Measurements from ENCODE around the gene ATP2A2. TPM values are rescaled to one million over a fixed set of nuclear protein-coding genes. Genes with fewer than 3 reads are reported as not detected.
"Not testable (repeated sequence)": the region's sequence is repeated elsewhere in the genome, so short reads cannot be mapped to it uniquely, and the experiment has no call there.

ATP2A2 gene
- total and polyA plus RNA-seq, 3 experiments from 2014 or later = 4.8 to 199 (median 199) TPM

DNA sequence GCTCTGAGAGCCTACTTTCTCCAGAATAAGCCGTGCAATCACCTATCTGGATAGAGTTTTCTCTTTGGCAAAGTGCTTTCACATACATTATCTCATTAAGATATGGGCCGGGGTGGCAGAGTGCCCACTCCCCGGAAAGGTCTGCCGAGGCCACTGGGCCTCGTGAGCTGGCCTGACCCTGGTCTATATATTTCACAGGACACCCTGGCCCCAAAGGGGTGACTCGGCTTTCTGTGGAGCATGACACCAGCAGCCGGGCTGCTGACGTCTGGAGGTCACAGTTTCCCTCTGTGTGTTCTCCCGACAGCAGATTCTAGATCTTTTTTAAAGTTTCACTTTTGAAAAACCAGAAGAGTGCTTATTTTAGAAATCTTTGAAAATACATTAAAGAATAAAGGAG lies 27.9 kb upstream of the ATP2A2 start:
- Histone ChIP-seq H3K36me3 (ENCODE audit: insufficient read depth, low read length) (no peaks in the 10 kb centered on the region), H3K4me1 (ENCODE audit: insufficient read depth, low read length) (no peaks in the 10 kb centered on the region), H3K27me3 (ENCODE audit: insufficient read depth, low read length, poor library complexity, severe bottlenecking) (no peaks in the 10 kb centered on the region), H3K4me3 (ENCODE audit: low read length) (no peak overlapping the region), H3K9me3 (ENCODE audit: low read length) (no peaks in the 10 kb centered on the region), H3K27ac (ENCODE audit: low read depth, low read length) (no peak overlapping the region)
- Mint-ChIP-seq H3K27me3 (peaks cover 3 to 7% of the 10 kb centered on the region in 2 donors), H3K27ac (no peak overlapping the region), H3K4me1 (no peaks in the 10 kb centered on the region), H3K36me3 (no peaks in the 10 kb centered on the region), H3K9me3 (no peaks in the 10 kb centered on the region), H3K4me3 (no peak overlapping the region)
- CTCF ChIA-PET = no interaction called here
- no peak for DNase-seq
- POLR2A ChIA-PET = no interaction called here

DNA sequence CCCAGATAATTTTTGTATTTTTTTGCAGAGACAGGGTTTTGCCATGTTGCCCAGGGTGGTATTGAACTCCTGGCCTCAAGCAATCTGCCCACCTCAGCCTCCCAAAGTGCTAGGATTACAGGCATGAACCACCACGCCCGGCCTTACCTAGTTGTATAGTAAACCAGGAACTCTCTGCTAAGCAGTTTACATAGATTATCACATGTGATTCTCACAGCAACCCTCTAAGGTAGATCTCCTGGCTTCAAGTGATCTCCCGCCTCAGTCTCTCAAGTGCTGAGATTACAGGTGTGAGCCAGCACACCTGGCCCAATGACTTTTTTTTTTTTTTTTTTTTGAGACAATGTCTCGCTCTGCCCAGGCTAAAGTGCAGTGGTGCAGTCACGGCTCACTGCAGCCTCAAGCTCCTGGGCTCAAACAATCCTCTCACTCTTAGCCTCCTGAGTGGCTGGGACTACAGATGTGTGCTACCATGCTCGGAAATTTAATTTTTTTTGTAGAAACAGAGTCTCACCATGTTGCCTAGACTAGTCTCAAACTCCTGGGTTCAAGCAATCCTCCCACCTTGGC lies 26.0 kb upstream of the ATP2A2 start:
- Histone ChIP-seq H3K27ac (ENCODE audit: low read depth, low read length) (no peak overlapping the region), H3K27me3 (ENCODE audit: insufficient read depth, low read length, poor library complexity, severe bottlenecking) (no peaks in the 10 kb centered on the region), H3K9me3 (ENCODE audit: low read length) (no peaks in the 10 kb centered on the region), H3K4me3 (ENCODE audit: low read length) (no peak overlapping the region), H3K36me3 (ENCODE audit: insufficient read depth, low read length) (no peaks in the 10 kb centered on the region), H3K4me1 (ENCODE audit: insufficient read depth, low read length) (no peaks in the 10 kb centered on the region)
- H3K27ac Mint-ChIP-seq = no peak overlapping the region
- no peaks in the 10 kb centered on the region for H3K36me3 Mint-ChIP-seq
- DNase-seq = no peak
- no peak overlapping the region for H3K4me3 Mint-ChIP-seq
- no peaks in the 10 kb centered on the region for H3K4me1 Mint-ChIP-seq
- ChIA-PET POLR2A (no interaction called here), CTCF (no interaction called here)
- peaks cover 3 to 7% of the 10 kb centered on the region in 2 donors for H3K27me3 Mint-ChIP-seq
- H3K9me3 Mint-ChIP-seq = no peaks in the 10 kb centered on the region

DNA sequence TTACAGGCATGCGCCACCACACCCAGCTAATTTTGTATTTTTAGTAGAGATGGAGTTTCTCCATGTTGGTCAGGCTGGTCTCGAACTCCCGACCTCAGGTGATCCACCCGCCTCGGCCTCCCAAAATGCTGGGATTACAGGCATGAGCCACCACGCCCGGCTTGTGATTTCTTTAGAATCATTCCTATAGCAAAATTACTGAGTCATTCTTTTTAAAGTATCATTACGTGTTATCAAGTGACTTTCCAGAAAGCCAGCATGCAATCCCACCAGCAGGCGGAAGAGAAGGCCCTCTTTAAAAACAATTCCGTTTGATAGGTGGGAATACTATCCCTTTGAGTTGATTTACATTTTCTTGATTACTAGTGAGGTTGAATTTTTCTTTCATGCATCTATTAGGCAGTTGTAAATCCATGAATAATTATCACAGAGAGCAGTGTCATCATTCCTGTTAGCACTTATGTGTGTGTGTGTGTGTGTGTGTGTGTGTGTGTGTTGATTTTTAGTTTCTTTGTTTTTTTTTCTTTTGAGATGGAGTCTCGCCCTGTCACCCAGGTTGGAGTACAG lies 25.1 kb upstream of the ATP2A2 start:
- POLR2A ChIA-PET = interaction anchor here (0.7 kb wide), 1 partner anchor 119 kb away, joined by 5 read pairs; no protein-coding TSS in a partner anchor
- H3K4me1 ChIP-seq (ENCODE audit: insufficient read depth, low read length); H3K27me3 ChIP-seq (ENCODE audit: insufficient read depth, low read length, poor library complexity, severe bottlenecking); CTCF ChIA-PET; DNase-seq; H3K27me3 Mint-ChIP-seq; H3K9me3 ChIP-seq (ENCODE audit: low read length); H3K36me3 Mint-ChIP-seq; H3K9me3 Mint-ChIP-seq; H3K36me3 ChIP-seq (ENCODE audit: insufficient read depth, low read length); H3K4me1 Mint-ChIP-seq; H3K4me3 ChIP-seq (ENCODE audit: low read length); H3K27ac ChIP-seq (ENCODE audit: low read depth, low read length); H3K4me3 Mint-ChIP-seq: not testable (repeated sequence)
- peak overlapping the region in 1 of 8 donors; percentile 78 for H3K27ac Mint-ChIP-seq

DNA sequence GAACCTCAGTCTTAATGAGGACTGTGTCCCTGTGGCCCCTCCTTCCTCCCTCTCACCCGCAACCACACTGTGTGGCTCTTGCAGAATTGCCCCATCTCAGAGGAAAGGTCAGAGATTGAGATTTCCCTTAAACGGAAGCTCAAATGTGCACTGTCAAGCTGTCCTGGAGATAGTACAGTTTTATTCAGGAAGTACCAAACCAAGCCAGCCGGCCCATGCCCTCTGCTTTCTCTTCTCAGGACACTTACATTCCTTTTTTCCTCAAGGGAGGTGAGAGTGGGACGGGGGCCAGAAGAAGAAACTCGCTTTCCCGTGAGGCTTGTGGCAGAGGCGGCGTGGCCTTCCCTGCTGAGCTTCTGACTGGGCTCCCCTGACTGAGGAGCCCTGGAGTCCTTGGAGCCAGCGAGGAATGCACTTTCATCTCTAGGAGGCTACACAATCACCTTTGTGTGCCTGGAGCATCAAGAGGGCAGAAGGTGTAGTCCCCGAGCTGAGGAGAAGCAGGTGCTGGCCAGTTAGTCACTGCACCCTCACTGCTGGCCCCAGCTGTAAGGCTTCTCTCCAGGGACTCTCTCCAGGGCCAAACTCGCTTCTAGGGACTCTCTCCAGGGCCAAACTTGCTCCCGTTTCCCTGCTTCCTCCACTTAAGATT lies 24.1 kb upstream of the ATP2A2 start:
- ChIA-PET CTCF (no interaction called here), POLR2A (interaction anchor here (0.7 kb wide), 1 partner anchor 118 kb away, joined by 5 read pairs; no protein-coding TSS in a partner anchor)
- Mint-ChIP-seq H3K27ac (no peak overlapping the region), H3K4me3 (no peak overlapping the region), H3K9me3 (no peaks in the 10 kb centered on the region), H3K36me3 (no peaks in the 10 kb centered on the region), H3K27me3 (peaks cover 3 to 7% of the 10 kb centered on the region in 2 donors), H3K4me1 (no peaks in the 10 kb centered on the region)
- H3K27me3 ChIP-seq (ENCODE audit: insufficient read depth, low read length, poor library complexity, severe bottlenecking) = no peaks in the 10 kb centered on the region
- H3K27ac ChIP-seq (ENCODE audit: low read depth, low read length) = no peak overlapping the region
- no peak overlapping the region for H3K4me3 ChIP-seq (ENCODE audit: low read length)
- no peaks in the 10 kb centered on the region for H3K4me1 ChIP-seq (ENCODE audit: insufficient read depth, low read length)
- H3K36me3 ChIP-seq (ENCODE audit: insufficient read depth, low read length) = no peaks in the 10 kb centered on the region
- H3K9me3 ChIP-seq (ENCODE audit: low read length) = no peaks in the 10 kb centered on the region
- no peak for DNase-seq

DNA sequence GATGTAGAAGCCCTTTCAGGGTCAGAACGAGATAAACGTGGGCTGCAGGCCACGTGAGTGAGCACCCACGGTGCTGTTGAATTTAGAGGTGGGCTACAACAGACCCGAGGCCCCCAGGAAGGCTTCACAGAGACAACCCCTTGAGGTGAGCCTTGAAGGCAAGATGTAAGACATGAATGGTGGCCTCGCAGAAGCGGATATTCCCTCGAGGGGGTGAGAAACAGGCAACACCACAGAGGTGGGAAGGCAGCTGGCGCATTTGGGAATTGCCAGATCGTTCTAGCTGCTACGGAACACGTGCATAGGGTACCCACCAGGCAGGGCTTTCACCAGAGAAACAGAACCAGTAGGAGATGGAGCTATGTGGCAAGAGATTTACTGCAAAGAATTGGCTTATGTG lies 22.6 kb upstream of the ATP2A2 start:
- DNase-seq = no peak
- no peaks in the 10 kb centered on the region for H3K9me3 Mint-ChIP-seq
- H3K27ac Mint-ChIP-seq = no peak overlapping the region
- Histone ChIP-seq H3K27ac (ENCODE audit: low read depth, low read length) (no peak overlapping the region), H3K4me1 (ENCODE audit: insufficient read depth, low read length) (no peaks in the 10 kb centered on the region), H3K9me3 (ENCODE audit: low read length) (no peaks in the 10 kb centered on the region), H3K4me3 (ENCODE audit: low read length) (no peak overlapping the region), H3K27me3 (ENCODE audit: insufficient read depth, low read length, poor library complexity, severe bottlenecking) (no peaks in the 10 kb centered on the region), H3K36me3 (ENCODE audit: insufficient read depth, low read length) (no peaks in the 10 kb centered on the region)
- H3K4me1 Mint-ChIP-seq = no peaks in the 10 kb centered on the region
- no peaks in the 10 kb centered on the region for H3K36me3 Mint-ChIP-seq
- CTCF ChIA-PET = no interaction called here
- H3K4me3 Mint-ChIP-seq = no peak overlapping the region
- H3K27me3 Mint-ChIP-seq = peaks cover 3 to 7% of the 10 kb centered on the region in 2 donors
- POLR2A ChIA-PET = no interaction called here

DNA sequence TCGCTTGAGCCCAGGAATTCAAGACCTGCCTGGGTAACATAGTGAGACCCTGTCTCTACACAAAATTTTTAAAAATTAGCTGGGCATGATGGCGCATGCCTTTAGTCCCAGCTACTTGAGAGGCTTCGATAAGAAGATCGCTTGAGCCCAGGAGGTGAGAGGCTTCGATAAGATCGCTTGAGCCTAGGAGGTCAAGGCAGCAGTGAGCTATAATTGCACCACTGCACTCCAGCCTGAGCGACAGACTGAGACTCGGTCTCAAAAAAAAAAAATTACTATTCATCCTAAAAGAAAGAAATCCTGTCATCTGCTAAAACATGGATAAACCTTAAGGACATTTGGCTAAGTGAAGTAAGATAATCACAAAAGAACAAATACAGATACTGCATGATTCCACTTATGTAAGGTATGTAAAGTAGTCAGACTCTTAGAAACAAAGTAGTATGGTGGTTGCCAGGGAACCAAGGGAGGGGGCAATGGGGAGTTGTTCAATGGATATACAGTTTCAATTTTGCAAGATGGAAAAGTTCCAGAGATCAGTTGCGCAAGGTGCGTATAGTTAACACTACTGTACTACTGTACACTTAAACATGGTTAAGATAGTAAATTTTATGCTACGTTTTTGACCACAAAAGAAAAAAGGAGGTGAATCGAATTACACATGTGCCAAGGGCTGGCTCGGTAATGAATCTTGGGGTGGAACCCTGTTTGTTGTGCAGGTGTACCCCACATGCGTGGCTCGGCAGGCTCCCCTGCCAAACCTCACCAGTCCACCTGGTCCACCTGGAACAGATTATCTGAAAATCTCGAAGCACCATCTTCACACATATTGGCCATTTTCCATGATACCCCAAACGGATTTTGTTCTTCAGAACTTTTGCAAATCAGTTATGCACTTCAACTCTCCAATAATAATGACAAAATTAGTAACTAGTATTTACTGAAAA lies 18.3 kb upstream of the ATP2A2 start:
- Mint-ChIP-seq H3K36me3 (no peaks in the 10 kb centered on the region), H3K9me3 (no peaks in the 10 kb centered on the region), H3K27me3 (peaks cover 0 to 3% of the 10 kb centered on the region in 2 donors), H3K4me3 (no peak overlapping the region), H3K4me1 (no peaks in the 10 kb centered on the region), H3K27ac (peak overlapping the region in 1 of 8 donors; percentile 25)
- Histone ChIP-seq H3K36me3 (ENCODE audit: insufficient read depth, low read length) (no peaks in the 10 kb centered on the region), H3K27me3 (ENCODE audit: insufficient read depth, low read length, poor library complexity, severe bottlenecking) (no peaks in the 10 kb centered on the region), H3K4me3 (ENCODE audit: low read length) (no peak overlapping the region), H3K9me3 (ENCODE audit: low read length) (no peaks in the 10 kb centered on the region), H3K27ac (ENCODE audit: low read depth, low read length) (no peak overlapping the region), H3K4me1 (ENCODE audit: insufficient read depth, low read length) (no peaks in the 10 kb centered on the region)
- CTCF ChIA-PET = no interaction called here
- POLR2A ChIA-PET = no interaction called here
- no peak for DNase-seq

DNA sequence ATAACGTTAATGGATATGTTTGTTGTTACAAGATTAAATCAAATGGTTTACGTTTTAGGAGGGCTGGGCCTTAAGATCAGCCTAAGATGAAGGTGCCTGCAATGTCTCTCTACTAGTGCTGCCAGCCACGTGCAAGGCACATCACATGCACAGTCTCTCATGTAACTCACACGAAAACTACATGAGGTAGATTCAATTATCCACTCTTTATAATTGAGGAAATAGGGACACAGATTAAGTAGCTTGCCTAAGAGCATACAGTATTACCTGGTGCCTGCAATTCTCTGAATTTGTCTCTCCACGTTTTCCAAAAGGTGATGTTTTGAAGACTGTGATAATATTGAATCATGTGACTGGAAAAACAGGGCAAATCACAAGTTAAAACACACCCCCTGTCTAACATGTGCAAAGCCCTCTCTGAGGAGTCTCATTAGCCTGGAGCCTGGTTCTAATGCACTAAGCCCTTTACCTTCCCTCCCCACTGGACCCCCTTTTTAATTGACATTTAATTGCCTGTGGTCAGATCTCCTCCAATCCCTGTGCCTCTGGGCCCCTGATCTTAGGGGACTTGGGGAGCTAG lies 14.6 kb upstream of the ATP2A2 start:
- Histone ChIP-seq H3K4me1 (ENCODE audit: insufficient read depth, low read length) (no peaks in the 10 kb centered on the region), H3K9me3 (ENCODE audit: low read length) (no peaks in the 10 kb centered on the region), H3K27me3 (ENCODE audit: insufficient read depth, low read length, poor library complexity, severe bottlenecking) (no peaks in the 10 kb centered on the region), H3K27ac (ENCODE audit: low read depth, low read length) (peak overlapping the region; percentile 14), H3K4me3 (ENCODE audit: low read length) (no peak overlapping the region), H3K36me3 (ENCODE audit: insufficient read depth, low read length) (no peaks in the 10 kb centered on the region)
- Mint-ChIP-seq H3K4me3 (no peak overlapping the region), H3K36me3 (peaks cover 0 to 6% (median 0%) of the 10 kb centered on the region in 3 donors), H3K9me3 (no peaks in the 10 kb centered on the region), H3K27ac (peak overlapping the region in 2 of 8 donors; percentile 17 to 58), H3K27me3 (peaks cover 20 to 26% of the 10 kb centered on the region in 2 donors), H3K4me1 (no peaks in the 10 kb centered on the region)
- no peak for DNase-seq
- ChIA-PET POLR2A (no interaction called here), CTCF (no interaction called here)
